Uterus (tissue), 2 donors: ENCODE measurements around the gene RASGRF1.

Source experiments
- POLR2A ChIP-seq, 2 donors: fragments of 450-650 bp; IDR thresholded peaks; one replicate each; pipeline ENCODE4 v1.6.1; 2016; ENCODE audit warnings: antibody characterized with exemption in 2 of 2, mild to moderate bottlenecking in 1 of 2, moderate library complexity in 1 of 2
- TF ChIP-seq, protein P1 (sequence below), 4 experiments: fragments of 200-600 bp in 2 of 4; fragments of 450-650 bp in 2 of 4; sonication (generic) in 2 of 4; IDR thresholded peaks; one replicate each; pipeline ENCODE4 v1.5.1; 2016 to 2019; ENCODE audit warnings: antibody characterized with exemption in 4 of 4, mild to moderate bottlenecking in 2 of 4, moderate library complexity in 1 of 4

DNA sequence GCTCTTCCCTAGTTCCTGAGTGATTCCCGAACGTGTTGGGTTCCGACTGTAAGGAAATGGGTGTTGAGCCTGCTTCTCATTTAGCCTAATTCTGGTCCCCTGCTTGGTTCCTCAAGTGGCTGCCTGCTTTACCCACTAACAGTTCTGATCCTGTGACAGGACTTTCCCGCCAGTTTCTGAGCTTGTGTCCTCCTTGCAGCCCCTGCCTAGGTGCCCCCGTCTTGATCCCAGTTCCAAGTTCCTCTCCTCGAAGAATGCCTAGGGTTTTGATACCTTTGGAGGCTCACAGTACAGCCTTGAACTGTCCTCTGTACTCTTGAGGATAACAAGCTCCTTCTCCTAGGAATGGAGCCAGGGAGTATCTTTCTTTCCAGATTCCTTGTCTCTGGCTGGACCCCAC lies 12.0 kb upstream of the RASGRF1 start:
- TF ChIP-seq, protein P1, sequence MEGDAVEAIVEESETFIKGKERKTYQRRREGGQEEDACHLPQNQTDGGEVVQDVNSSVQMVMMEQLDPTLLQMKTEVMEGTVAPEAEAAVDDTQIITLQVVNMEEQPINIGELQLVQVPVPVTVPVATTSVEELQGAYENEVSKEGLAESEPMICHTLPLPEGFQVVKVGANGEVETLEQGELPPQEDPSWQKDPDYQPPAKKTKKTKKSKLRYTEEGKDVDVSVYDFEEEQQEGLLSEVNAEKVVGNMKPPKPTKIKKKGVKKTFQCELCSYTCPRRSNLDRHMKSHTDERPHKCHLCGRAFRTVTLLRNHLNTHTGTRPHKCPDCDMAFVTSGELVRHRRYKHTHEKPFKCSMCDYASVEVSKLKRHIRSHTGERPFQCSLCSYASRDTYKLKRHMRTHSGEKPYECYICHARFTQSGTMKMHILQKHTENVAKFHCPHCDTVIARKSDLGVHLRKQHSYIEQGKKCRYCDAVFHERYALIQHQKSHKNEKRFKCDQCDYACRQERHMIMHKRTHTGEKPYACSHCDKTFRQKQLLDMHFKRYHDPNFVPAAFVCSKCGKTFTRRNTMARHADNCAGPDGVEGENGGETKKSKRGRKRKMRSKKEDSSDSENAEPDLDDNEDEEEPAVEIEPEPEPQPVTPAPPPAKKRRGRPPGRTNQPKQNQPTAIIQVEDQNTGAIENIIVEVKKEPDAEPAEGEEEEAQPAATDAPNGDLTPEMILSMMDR (IDR thresholded peaks at IDR 0.05) = no peak
- TF ChIP-seq POLR2A (IDR thresholded peaks at IDR 0.05) = no peak
